K562 (cell line): Measurements from ENCODE around the gene KCNH2. TPM values are rescaled to one million over a fixed set of nuclear protein-coding genes. Genes with fewer than 3 reads are reported as not detected.

Experiments
- BCOR ChIP-seq: fragments of 450-650 bp; IDR thresholded peaks from 2 replicates; pipeline ENCODE4 v1.6.1; 2016
- BRF2 ChIP-seq: IDR thresholded peaks from 3 replicates; pipeline ENCODE4 v1.6.1; 2011; ENCODE audit warnings: borderline replicate concordance, mild to moderate bottlenecking; ENCODE audit not compliant: insufficient read length, insufficient read depth
- HNRNPL ChIP-seq: fragments of 200-400 bp; formaldehyde crosslinking; IDR thresholded peaks from 2 replicates; pipeline ENCODE4 v1.6.1; 2017; ENCODE audit warnings: low read depth, mild to moderate bottlenecking, low read length
- HNRNPLL ChIP-seq: fragments of 200-400 bp; formaldehyde crosslinking; IDR thresholded peaks from 2 replicates; pipeline ENCODE4 v1.6.1; 2017; ENCODE audit warnings: low read length, low read depth, mild to moderate bottlenecking; ENCODE audit not compliant: poor library complexity, severe bottlenecking
- KLF16 ChIP-seq: IDR thresholded peaks from 2 replicates; pipeline ENCODE4 v1.6.1; 2016; ENCODE audit warnings: antibody characterized with exemption
- POLR2A ChIP-seq: fragments of 450-650 bp; conservative IDR thresholded peaks from 2 replicates; pipeline ENCODE4 v1.6.1; 2016
- SMARCB1 ChIP-seq: IDR thresholded peaks from 2 replicates; pipeline ENCODE4 v1.6.1; 2011; ENCODE audit warnings: improper control_type of control experiment, low read depth; ENCODE audit not compliant: insufficient read length
- TAF7 ChIP-seq: fragments of 450-650 bp; IDR thresholded peaks from 2 replicates; pipeline ENCODE4 v1.6.1; 2016; ENCODE audit warnings: missing genetic modification characterization, missing compliant biosample characterization
- ZMIZ1 ChIP-seq, 2 experiments: fragments of 150-350 bp in 1 of 2; IDR thresholded peaks; 2 replicates each; pipeline ENCODE4 v1.6.1; 2012 to 2016; ENCODE audit warnings: low read depth in 2 of 2, low read length in 2 of 2, mild to moderate bottlenecking in 1 of 2, moderate library complexity in 1 of 2
- ZNF766 ChIP-seq: fragments of 200-800 bp; sonication (Bioruptor generic); conservative IDR thresholded peaks from 2 replicates; pipeline ENCODE4 v1.6.1; 2016; ENCODE audit warnings: missing genetic modification characterization, missing compliant biosample characterization
- ZNF77 ChIP-seq: fragments of 250-450 bp; sonication (Bioruptor Pico); IDR thresholded peaks from 2 replicates; pipeline ENCODE4 v1.5.0; 2020
- polyA plus RNA-seq, 8 experiments: library from polyadenylated mRNA; depleted of rRNA in 4 of 8; stranded (reverse) in 5 of 8; unstranded in 3 of 8; fragments of >200 nt; fragmentation: Nextera tagmentation in 2 of 8; fragmentation: Illumina TruSeq in 1 of 8; extraction: Ambion mirVana in 2 of 8; extraction: Trizol in 1 of 8; gene quantifications; 2 replicates each; pipeline versions ENCODE4 v1.2.1 to v1.2.3, GENCODE V29; 2011 to 2014; ENCODE audit warnings: inconsistent platforms in 1 of 8, missing spikeins in 1 of 8
- total RNA-seq, 7 experiments: library from RNA; depleted of rRNA in 6 of 7; stranded (reverse); fragments of >200 nt in 6 of 7; fragmentation: Illumina TruSeq in 2 of 7; extraction: Trizol in 2 of 7; gene quantifications; 2 replicates each; pipeline versions ENCODE4 v1.2.1 to v1.2.3, GENCODE V29; 2011 to 2021; ENCODE audit warnings: low replicate concordance in 1 of 7
- TF ChIP-seq, protein P1 (sequence below): sonication (generic); formaldehyde crosslinking; IDR thresholded peaks from 2 replicates; pipeline ENCODE4 v1.8.0; 2023; ENCODE audit warnings: mild to moderate bottlenecking, missing genetic modification reagents
- TF ChIP-seq, protein P2 (sequence below): fragments of 250-450 bp; sonication (Bioruptor Pico); IDR thresholded peaks from 2 replicates; pipeline ENCODE4 v1.4.0; 2020

Gene KCNH2
- total and polyA plus RNA-seq, 9 of the 15 experiments (the other 6 are each of a cell fraction or from before 2014, with no cell fraction given) = 18.1 to 368 (median 218) TPM

DNA sequence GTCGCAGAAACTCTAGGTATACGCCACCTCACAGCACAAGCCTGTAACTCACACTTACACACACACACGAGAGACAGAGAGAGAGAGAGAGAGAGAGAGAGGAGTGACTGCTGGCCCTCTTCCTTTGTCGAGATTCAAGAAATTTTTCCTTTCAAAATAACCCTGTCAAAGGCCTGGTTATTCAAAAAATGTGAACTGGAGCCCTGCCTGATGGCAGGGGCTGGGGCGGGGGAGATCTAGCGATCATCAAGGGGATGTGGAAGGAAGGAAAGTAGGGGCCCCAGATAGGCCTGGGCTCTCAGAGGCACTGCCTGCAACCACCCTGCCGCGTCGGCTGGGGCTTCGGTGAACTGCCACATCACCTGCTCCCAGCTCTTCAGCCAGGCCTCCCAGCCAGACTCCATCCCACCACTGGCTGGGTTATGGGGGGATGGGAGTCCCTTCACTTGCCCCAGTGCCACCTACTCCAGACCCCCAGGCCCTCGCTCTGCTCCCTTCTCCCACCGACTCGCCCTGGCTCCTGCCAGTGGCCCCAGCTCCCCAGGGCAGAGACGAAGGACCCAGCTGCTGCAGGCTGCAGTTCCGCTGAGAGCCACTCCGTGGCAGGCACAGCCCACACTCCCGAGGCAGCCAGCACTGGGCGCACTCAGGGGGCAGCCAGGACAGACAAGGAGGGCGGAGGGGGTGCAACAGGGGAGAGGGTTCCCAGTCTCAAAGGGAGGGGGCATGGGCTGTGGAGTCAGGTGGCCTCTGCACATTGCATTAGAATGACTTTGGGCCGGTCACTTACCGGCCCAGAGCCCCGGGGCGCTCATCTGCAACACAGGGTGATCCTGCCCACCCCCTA lies 15.3 kb downstream of the KCNH2 start (continued):
- TF ChIP-seq, protein P1, sequence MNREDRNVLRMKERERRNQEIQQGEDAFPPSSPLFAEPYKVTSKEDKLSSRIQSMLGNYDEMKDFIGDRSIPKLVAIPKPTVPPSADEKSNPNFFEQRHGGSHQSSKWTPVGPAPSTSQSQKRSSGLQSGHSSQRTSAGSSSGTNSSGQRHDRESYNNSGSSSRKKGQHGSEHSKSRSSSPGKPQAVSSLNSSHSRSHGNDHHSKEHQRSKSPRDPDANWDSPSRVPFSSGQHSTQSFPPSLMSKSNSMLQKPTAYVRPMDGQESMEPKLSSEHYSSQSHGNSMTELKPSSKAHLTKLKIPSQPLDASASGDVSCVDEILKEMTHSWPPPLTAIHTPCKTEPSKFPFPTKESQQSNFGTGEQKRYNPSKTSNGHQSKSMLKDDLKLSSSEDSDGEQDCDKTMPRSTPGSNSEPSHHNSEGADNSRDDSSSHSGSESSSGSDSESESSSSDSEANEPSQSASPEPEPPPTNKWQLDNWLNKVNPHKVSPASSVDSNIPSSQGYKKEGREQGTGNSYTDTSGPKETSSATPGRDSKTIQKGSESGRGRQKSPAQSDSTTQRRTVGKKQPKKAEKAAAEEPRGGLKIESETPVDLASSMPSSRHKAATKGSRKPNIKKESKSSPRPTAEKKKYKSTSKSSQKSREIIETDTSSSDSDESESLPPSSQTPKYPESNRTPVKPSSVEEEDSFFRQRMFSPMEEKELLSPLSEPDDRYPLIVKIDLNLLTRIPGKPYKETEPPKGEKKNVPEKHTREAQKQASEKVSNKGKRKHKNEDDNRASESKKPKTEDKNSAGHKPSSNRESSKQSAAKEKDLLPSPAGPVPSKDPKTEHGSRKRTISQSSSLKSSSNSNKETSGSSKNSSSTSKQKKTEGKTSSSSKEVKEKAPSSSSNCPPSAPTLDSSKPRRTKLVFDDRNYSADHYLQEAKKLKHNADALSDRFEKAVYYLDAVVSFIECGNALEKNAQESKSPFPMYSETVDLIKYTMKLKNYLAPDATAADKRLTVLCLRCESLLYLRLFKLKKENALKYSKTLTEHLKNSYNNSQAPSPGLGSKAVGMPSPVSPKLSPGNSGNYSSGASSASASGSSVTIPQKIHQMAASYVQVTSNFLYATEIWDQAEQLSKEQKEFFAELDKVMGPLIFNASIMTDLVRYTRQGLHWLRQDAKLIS (CRISPR knock-in tag) = no peak
- TF ChIP-seq BCOR (no peak), TAF7 (no peak), POLR2A (no peak), HNRNPL (no peak; the same call in 1 of the 2 replicates), ZMIZ1 (IDR thresholded peaks at IDR 0.05; ENCODE audit: low read depth in 2 of 2, low read length in 2 of 2) (no peak), ZNF77 (no peak), KLF16 (0 out of 2 replicates have a peak, but pooled peaks have one; percentile 68), SMARCB1 (no peak), BRF2 (no peak), ZNF766 (no peak), HNRNPLL (no peak)
- TF ChIP-seq, protein P2, sequence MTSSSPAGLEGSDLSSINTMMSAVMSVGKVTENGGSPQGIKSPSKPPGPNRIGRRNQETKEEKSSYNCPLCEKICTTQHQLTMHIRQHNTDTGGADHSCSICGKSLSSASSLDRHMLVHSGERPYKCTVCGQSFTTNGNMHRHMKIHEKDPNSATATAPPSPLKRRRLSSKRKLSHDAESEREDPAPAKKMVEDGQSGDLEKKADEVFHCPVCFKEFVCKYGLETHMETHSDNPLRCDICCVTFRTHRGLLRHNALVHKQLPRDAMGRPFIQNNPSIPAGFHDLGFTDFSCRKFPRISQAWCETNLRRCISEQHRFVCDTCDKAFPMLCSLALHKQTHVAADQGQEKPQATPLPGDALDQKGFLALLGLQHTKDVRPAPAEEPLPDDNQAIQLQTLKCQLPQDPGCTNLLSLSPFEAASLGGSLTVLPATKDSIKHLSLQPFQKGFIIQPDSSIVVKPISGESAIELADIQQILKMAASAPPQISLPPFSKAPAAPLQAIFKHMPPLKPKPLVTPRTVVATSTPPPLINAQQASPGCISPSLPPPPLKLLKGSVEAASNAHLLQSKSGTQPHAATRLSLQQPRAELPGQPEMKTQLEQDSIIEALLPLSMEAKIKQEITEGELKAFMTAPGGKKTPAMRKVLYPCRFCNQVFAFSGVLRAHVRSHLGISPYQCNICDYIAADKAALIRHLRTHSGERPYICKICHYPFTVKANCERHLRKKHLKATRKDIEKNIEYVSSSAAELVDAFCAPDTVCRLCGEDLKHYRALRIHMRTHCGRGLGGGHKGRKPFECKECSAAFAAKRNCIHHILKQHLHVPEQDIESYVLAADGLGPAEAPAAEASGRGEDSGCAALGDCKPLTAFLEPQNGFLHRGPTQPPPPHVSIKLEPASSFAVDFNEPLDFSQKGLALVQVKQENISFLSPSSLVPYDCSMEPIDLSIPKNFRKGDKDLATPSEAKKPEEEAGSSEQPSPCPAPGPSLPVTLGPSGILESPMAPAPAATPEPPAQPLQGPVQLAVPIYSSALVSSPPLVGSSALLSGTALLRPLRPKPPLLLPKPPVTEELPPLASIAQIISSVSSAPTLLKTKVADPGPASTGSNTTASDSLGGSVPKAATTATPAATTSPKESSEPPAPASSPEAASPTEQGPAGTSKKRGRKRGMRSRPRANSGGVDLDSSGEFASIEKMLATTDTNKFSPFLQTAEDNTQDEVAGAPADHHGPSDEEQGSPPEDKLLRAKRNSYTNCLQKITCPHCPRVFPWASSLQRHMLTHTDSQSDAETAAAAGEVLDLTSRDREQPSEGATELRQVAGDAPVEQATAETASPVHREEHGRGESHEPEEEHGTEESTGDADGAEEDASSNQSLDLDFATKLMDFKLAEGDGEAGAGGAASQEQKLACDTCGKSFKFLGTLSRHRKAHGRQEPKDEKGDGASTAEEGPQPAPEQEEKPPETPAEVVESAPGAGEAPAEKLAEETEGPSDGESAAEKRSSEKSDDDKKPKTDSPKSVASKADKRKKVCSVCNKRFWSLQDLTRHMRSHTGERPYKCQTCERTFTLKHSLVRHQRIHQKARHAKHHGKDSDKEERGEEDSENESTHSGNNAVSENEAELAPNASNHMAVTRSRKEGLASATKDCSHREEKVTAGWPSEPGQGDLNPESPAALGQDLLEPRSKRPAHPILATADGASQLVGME (CRISPR knock-in tag) = peak; percentile 49; the same call in 1 of the 2 replicates
